GM23338 (cell line): ENCODE data around the gene CACNA1C. TPM values are rescaled to one million over a fixed set of nuclear protein-coding genes. Genes with fewer than 3 reads are reported as not detected.

Experiments
- ATAC-seq: fragments of 200-7000 bp; cut with Tn5 transposase; 3 replicates; pipeline ENCODE4 v1.9.1; 2020
- DNase-seq: peaks from one replicate; pipeline ENCODE4 v3.0.0-alpha.2; 2015; ENCODE audit warnings: low spot score
- H2AFZ ChIP-seq: fragments of 200-600 bp; sonication (generic); 2 replicates; pipeline ENCODE4 v1.8.0; 2016; ENCODE audit warnings: antibody characterized with exemption, mild to moderate bottlenecking, moderate library complexity
- H3F3A ChIP-seq: fragments of 200-600 bp; sonication (generic); replicated peaks from 2 replicates; pipeline ENCODE4 v1.8.0; 2017; ENCODE audit warnings: antibody characterized with exemption, mixed run types, low read depth
- H3K27ac ChIP-seq: fragments of 200-600 bp; sonication (generic); 2 replicates; pipeline ENCODE4 v1.6.1; 2016; ENCODE audit warnings: low read depth
- H3K27me3 ChIP-seq: fragments of 200-600 bp; sonication (generic); 2 replicates; pipeline ENCODE4 v1.8.0; 2016; ENCODE audit warnings: mild to moderate bottlenecking, mixed run types, moderate library complexity; ENCODE audit not compliant: insufficient read depth
- H3K36me3 ChIP-seq: fragments of 200-600 bp; sonication (generic); 2 replicates; pipeline ENCODE4 v1.8.0; 2016; ENCODE audit warnings: mild to moderate bottlenecking; ENCODE audit not compliant: insufficient read depth
- H3K4me1 ChIP-seq: fragments of 200-600 bp; sonication (generic); 2 replicates; pipeline ENCODE4 v1.8.0; 2016; ENCODE audit warnings: mild to moderate bottlenecking, moderate library complexity; ENCODE audit not compliant: insufficient read depth
- H3K4me2 ChIP-seq: fragments of 200-600 bp; sonication (generic); 2 replicates; pipeline ENCODE4 v1.7.1; 2017; ENCODE audit warnings: mixed run types
- H3K4me3 ChIP-seq: fragments of 200-600 bp; sonication (generic); 2 replicates; pipeline ENCODE4 v1.6.1; 2016; ENCODE audit warnings: mixed run types
- H3K79me2 ChIP-seq: fragments of 200-600 bp; sonication (generic); replicated peaks from 2 replicates; pipeline ENCODE4 v1.8.0; 2017; ENCODE audit warnings: mild to moderate bottlenecking; ENCODE audit not compliant: insufficient read depth
- H3K9me2 ChIP-seq: fragments of 200-600 bp; sonication (generic); 2 replicates; pipeline ENCODE4 v1.8.0; 2017; ENCODE audit not compliant: insufficient read depth
- H4K20me1 ChIP-seq: fragments of 200-600 bp; sonication (generic); replicated peaks from 2 replicates; pipeline ENCODE4 v1.8.0; 2017; ENCODE audit warnings: mild to moderate bottlenecking; ENCODE audit not compliant: insufficient read depth
- H3K27ac Mint-ChIP-seq: 2 replicates; pipeline ENCODE4 v1.8.0; 2020; ENCODE audit warnings: inconsistent platforms, mild to moderate bottlenecking, moderate library complexity, mixed read lengths
- H3K27me3 Mint-ChIP-seq: 3 replicates; pipeline ENCODE4 v1.8.0; 2022; ENCODE audit warnings: low read depth, mild to moderate bottlenecking, moderate library complexity, mixed read lengths, inconsistent platforms; ENCODE audit not compliant: insufficient read depth, poor library complexity
- H3K36me3 Mint-ChIP-seq: 3 replicates; pipeline ENCODE4 v1.8.0; 2021; ENCODE audit warnings: low read depth, mild to moderate bottlenecking, inconsistent platforms, moderate library complexity, mixed read lengths
- H3K4me1 Mint-ChIP-seq: 3 replicates; pipeline ENCODE4 v1.8.0; 2020; ENCODE audit warnings: mild to moderate bottlenecking, inconsistent platforms, mixed read lengths
- H3K4me3 Mint-ChIP-seq: 3 replicates; pipeline ENCODE4 v1.8.0; 2021; ENCODE audit warnings: moderate library complexity, mild to moderate bottlenecking, inconsistent platforms, mixed read lengths
- H3K9me3 Mint-ChIP-seq: 3 replicates; pipeline ENCODE4 v1.8.0; 2020; ENCODE audit warnings: moderate library complexity, mild to moderate bottlenecking, inconsistent platforms, mixed read lengths
- CREB1 ChIP-seq: fragments of 250-450 bp; sonication (Bioruptor Pico); IDR thresholded peaks from 2 replicates; pipeline ENCODE4 v1.5.0; 2020; ENCODE audit warnings: low read depth, mild to moderate bottlenecking, moderate library complexity
- CTCF ChIP-seq, 2 experiments: fragments of 200-600 bp in 1 of 2; sonication (generic) in 1 of 2; conservative IDR thresholded peaks; 2 replicates each; pipeline versions ENCODE4 v1.5.1 to v1.6.1; 2016 to 2017; ENCODE audit warnings: antibody characterized with exemption in 2 of 2, low read depth in 2 of 2, mild to moderate bottlenecking in 2 of 2, moderate library complexity in 1 of 2
- ETS1 ChIP-seq: IDR thresholded peaks from 2 replicates; pipeline ENCODE4 v1.6.1; 2016; ENCODE audit warnings: antibody characterized with exemption
- EZH2 ChIP-seq: fragments of 200-600 bp; sonication (generic); IDR thresholded peaks from one replicate; pipeline ENCODE4 v1.8.0; 2017; ENCODE audit warnings: antibody characterized with exemption, mild to moderate bottlenecking, low read depth; ENCODE audit not compliant: unreplicated experiment
- EZH2phosphoT487 ChIP-seq: fragments of 200-600 bp; sonication (generic); IDR thresholded peaks from one replicate; pipeline ENCODE4 v1.8.1; 2018; ENCODE audit warnings: antibody characterized with exemption; ENCODE audit not compliant: unreplicated experiment
- JUNB ChIP-seq: IDR thresholded peaks from one replicate; pipeline ENCODE4 v1.6.1; 2016; ENCODE audit warnings: antibody characterized with exemption; ENCODE audit not compliant: unreplicated experiment
- NANOG ChIP-seq: IDR thresholded peaks from 2 replicates; pipeline ENCODE4 v1.6.1; 2016; ENCODE audit warnings: antibody characterized with exemption, borderline replicate concordance
- POLR2AphosphoS5 ChIP-seq: IDR thresholded peaks from 2 replicates; pipeline ENCODE4 v1.6.1; 2016; ENCODE audit warnings: antibody characterized with exemption, low read depth
- REST ChIP-seq: IDR thresholded peaks from one replicate; pipeline ENCODE4 v1.6.1; 2018; ENCODE audit warnings: antibody characterized with exemption; ENCODE audit not compliant: unreplicated experiment
- STAT1 ChIP-seq: IDR thresholded peaks from one replicate; pipeline ENCODE4 v1.6.1; 2016; ENCODE audit warnings: antibody characterized with exemption; ENCODE audit not compliant: unreplicated experiment
- ZNF114 ChIP-seq: fragments of 250-450 bp; sonication (Bioruptor Pico); IDR thresholded peaks from 2 replicates; pipeline ENCODE4 v1.5.0; 2020; ENCODE audit warnings: mild to moderate bottlenecking, moderate library complexity
- ZNF331 ChIP-seq: fragments of 250-450 bp; sonication (Bioruptor Pico); IDR thresholded peaks from 2 replicates; pipeline ENCODE4 v1.5.0; 2020; ENCODE audit warnings: low read depth, mild to moderate bottlenecking, moderate library complexity
- ZNF462 ChIP-seq: fragments of 250-450 bp; sonication (Bioruptor Pico); IDR thresholded peaks from 2 replicates; pipeline ENCODE4 v1.5.0; 2020; ENCODE audit warnings: mild to moderate bottlenecking, moderate library complexity
- polyA plus RNA-seq: library from polyadenylated mRNA; unstranded; fragments of >200 nt; fragmentation: Nextera tagmentation; extraction: Ambion mirVana; gene quantifications from 2 replicates; pipeline ENCODE4 v1.2.1, GENCODE V29; 2016
- total RNA-seq: library from RNA; depleted of rRNA; stranded (reverse); fragments of >200 nt; shearing (Covaris generic); gene quantifications from 2 replicates; pipeline ENCODE4 v1.2.3, GENCODE V29; 2014

CACNA1C gene
- total and polyA plus RNA-seq, 2 experiments from 2014 or later, result 0.78 to 2.1 TPM

GRCh38 chr12:2027351-2027750 lies 25.4 kb upstream of the CACNA1C start:
- Histone ChIP-seq H2AFZ (no peak overlapping the region), H3K27ac (no peak overlapping the region), H3K9me2 (no peaks in the 10 kb centered on the region), H3K27me3 (no peaks in the 10 kb centered on the region), H3K4me3 (no peak overlapping the region), H3K4me2 (no peak overlapping the region), H4K20me1 (no peaks in the 10 kb centered on the region), H3K4me1 (no peaks in the 10 kb centered on the region), H3F3A (no peaks in the 10 kb centered on the region), H3K36me3 (no peaks in the 10 kb centered on the region), H3K79me2 (no peaks in the 10 kb centered on the region)
- Mint-ChIP-seq H3K27ac (no peak overlapping the region), H3K4me1 (peaks cover 4% of the 10 kb centered on the region; the same call in 1 of the 3 replicates), H3K36me3 (no peaks in the 10 kb centered on the region), H3K9me3 (no peaks in the 10 kb centered on the region; the same call in 2 of the 3 replicates), H3K4me3 (no peak overlapping the region), H3K27me3 (peaks cover 2% of the 10 kb centered on the region)
- TF ChIP-seq ZNF331 (CRISPR knock-in tag), result no peak
- TF ChIP-seq POLR2AphosphoS5, result no peak
- TF ChIP-seq STAT1, result no peak
- TF ChIP-seq ZNF462, result no peak
- TF ChIP-seq REST, result no peak
- TF ChIP-seq ETS1, result no peak
- TF ChIP-seq EZH2, result no peak
- TF ChIP-seq CTCF (conservative IDR thresholded peaks at IDR 0.05; ENCODE audit: low read depth in 2 of 2), result no peak
- no peak for TF ChIP-seq ZNF114
- no peak for TF ChIP-seq NANOG
- TF ChIP-seq CREB1 (CRISPR knock-in tag), result no peak
- TF ChIP-seq JUNB, result no peak
- no peak for TF ChIP-seq EZH2phosphoT487
- no peak for ATAC-seq
- DNase-seq, result no peak
